Fibroblast of the aortic adventitia (primary cell): ENCODE results near the gene VPS18. TPM values are rescaled to one million over a fixed set of nuclear protein-coding genes. Genes with fewer than 3 reads are reported as not detected.

ENCODE experiments used
- DNase-seq: peaks from one replicate; pipeline ENCODE4 v3.0.0-alpha.2; 2010; ENCODE audit warnings: low read depth
- H3K4me3 ChIP-seq: 2 replicates; pipeline ENCODE4 v1.5.1; 2011; ENCODE audit warnings: low read depth, mild to moderate bottlenecking, control low read depth, low read length, moderate library complexity
- total RNA-seq: library from RNA; depleted of rRNA; stranded (reverse); fragments of >200 nt; gene quantifications from 2 replicates; pipeline ENCODE4 v1.2.3, GENCODE V29; 2012; ENCODE audit warnings: low replicate concordance
- TF ChIP-seq, protein P1 (sequence below): IDR thresholded peaks from 2 replicates; pipeline ENCODE4 v1.5.1; 2011; ENCODE audit warnings: mild to moderate bottlenecking, low read length, control low read depth, inconsistent platforms; ENCODE audit not compliant: insufficient read depth

VPS18 gene, protein sequence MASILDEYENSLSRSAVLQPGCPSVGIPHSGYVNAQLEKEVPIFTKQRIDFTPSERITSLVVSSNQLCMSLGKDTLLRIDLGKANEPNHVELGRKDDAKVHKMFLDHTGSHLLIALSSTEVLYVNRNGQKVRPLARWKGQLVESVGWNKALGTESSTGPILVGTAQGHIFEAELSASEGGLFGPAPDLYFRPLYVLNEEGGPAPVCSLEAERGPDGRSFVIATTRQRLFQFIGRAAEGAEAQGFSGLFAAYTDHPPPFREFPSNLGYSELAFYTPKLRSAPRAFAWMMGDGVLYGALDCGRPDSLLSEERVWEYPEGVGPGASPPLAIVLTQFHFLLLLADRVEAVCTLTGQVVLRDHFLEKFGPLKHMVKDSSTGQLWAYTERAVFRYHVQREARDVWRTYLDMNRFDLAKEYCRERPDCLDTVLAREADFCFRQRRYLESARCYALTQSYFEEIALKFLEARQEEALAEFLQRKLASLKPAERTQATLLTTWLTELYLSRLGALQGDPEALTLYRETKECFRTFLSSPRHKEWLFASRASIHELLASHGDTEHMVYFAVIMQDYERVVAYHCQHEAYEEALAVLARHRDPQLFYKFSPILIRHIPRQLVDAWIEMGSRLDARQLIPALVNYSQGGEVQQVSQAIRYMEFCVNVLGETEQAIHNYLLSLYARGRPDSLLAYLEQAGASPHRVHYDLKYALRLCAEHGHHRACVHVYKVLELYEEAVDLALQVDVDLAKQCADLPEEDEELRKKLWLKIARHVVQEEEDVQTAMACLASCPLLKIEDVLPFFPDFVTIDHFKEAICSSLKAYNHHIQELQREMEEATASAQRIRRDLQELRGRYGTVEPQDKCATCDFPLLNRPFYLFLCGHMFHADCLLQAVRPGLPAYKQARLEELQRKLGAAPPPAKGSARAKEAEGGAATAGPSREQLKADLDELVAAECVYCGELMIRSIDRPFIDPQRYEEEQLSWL
- 32.2 and 57.4 TPM in 2 replicates for total RNA-seq

DNA sequence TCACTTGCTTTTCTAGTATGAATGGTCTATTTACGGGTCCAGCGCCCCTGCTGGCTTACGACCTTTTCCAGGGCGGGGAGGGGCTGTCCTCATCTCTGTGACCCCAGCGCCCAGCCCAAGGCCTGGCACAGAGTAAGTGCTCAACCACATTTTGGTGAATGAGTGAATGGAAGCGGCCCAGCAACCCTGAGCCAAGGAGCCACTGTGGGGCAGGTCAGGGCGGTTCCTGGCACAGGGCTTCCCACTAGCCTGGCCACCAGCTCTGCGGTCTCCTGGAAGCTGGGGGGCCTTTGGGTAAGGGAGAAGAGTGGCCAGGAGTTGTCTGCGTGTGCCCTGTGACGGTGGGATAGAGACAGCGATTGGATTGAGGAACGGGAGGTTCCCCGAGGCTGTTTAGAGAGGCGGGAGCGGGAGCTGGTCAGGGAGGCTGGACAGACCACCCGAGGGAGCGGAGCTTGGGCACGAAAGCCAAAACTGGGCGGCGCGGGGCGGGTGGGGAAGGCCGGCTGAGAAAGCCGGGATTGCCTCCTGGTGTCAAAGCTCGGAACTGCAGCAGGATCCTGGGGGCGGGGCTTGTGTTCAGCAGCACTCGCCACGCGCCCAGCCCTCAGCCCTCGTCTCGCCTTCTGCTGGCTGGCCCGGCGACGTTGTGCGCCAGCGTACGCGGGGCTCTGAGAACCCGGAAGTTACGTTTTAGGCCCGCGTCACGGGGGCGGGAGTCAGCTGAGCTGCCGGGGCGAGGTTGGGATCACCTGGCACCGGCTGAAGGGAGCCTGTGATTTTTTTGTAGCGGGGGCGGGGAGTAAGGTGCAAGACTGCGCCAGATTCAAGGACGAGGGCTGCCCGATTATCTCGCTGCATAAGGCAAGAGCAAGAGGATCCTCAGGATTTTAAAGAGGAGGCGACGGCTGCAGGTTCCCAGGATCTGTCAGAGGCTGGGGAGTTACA is at the start of gene VPS18:
Gene VPS18 (plus strand): TSS at position 718 of the 948 bp plus-strand sequence. CDS start 319 bp downstream, outside the sequence.
- TF ChIP-seq, protein P1, sequence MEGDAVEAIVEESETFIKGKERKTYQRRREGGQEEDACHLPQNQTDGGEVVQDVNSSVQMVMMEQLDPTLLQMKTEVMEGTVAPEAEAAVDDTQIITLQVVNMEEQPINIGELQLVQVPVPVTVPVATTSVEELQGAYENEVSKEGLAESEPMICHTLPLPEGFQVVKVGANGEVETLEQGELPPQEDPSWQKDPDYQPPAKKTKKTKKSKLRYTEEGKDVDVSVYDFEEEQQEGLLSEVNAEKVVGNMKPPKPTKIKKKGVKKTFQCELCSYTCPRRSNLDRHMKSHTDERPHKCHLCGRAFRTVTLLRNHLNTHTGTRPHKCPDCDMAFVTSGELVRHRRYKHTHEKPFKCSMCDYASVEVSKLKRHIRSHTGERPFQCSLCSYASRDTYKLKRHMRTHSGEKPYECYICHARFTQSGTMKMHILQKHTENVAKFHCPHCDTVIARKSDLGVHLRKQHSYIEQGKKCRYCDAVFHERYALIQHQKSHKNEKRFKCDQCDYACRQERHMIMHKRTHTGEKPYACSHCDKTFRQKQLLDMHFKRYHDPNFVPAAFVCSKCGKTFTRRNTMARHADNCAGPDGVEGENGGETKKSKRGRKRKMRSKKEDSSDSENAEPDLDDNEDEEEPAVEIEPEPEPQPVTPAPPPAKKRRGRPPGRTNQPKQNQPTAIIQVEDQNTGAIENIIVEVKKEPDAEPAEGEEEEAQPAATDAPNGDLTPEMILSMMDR: peak; percentile 89
- peak within 1 kb of the TSS; percentile 92 for H3K4me3 ChIP-seq
- peak; percentile 97 for DNase-seq

DNA sequence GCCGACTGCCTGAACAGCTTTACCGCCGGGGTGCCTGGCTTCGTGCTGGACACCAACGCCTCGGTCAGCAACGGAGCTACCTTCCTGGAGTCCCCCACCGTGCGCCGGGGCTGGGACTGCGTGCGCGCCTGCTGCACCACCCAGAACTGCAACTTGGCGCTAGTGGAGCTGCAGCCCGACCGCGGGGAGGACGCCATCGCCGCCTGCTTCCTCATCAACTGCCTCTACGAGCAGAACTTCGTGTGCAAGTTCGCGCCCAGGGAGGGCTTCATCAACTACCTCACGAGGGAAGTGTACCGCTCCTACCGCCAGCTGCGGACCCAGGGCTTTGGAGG is 49.6 kb upstream of the VPS18 start:
- no peak for DNase-seq
- peak overlapping the region; percentile 28 for H3K4me3 ChIP-seq
- TF ChIP-seq, protein P1: no peak

DNA sequence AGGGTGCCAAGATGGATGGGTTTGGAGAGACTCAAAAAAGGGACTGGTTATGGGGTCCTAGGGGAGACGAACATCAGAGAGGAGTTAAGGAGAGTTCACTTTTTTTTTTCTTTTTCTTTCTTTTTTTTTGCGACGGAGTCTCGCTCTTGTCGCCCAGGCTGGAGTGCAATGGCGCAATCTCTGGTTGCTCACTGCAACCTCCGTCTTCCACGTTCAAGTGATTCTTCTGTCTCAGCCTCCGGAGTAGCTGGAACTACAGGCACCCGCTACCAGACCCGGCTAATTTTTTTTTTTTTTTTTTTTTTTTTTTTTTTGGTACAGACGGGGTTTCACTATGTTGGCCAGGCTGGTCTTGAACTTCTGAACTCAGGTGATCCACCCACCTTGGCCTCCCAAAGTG is 49.2 kb upstream of the VPS18 start:
- DNase-seq: no peak
- TF ChIP-seq, protein P1: no peak
- H3K4me3 ChIP-seq: no peak overlapping the region

DNA sequence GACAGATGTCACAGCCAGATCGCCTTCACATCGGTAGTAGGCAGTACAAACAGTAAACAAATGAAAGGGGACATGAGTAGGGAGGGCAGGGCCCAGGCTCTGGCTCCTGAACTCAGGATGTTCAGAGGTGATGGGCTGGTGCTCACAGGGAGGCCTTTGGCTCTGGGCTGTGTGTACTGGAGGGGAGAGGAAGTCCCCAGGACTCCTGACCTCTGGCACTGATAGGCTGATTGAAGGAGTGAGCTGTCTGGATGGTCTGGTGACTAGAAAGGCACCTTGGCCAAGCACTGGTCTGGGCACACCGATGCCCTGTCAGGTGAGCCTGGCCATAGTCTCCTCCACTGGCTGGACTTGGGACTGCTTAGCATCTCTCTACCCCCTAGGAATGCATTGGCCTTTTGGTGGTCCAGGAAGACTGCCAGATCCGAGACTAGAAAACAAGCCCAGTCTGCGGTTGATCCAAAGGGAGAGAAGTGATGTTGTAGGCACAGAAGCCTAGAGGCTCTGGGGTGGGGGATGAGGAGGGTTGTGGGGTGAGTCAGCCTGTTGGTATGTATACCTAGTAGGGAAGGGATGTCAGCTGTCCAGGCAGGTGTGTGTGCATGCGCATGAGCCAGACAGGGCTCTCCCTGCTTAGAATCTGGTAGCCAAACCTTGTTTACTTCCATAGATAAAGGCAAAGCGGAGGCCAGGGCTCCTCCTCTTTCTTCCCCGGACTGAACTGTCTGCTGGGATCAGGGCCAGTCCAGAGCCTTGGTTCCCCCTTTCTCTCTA is 48.6 kb upstream of the VPS18 start:
- no peak for DNase-seq
- H3K4me3 ChIP-seq: no peak overlapping the region

DNA sequence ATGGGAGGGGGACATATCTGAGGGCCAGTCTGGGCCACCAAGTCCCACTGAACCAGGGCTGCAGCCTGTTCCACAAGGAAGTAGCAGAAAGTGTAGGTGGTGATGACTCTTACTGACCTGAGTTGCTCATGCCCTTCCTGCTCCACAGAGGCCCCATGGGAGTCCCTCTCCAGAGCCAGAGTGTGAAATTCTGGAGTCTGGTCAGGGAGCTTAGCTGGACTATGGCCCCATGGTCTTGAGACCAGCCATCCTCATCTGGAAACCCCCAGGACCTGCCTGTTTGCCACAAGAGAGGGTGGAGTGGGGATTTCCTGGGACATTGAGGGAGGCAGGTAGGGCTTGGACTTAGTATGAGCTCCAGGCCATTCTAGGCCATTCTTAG is 47.4 kb upstream of the VPS18 start:
- TF ChIP-seq, protein P1: no peak
- DNase-seq: no peak
- no peak overlapping the region for H3K4me3 ChIP-seq

More for the DNA sequence above, 48.6 kb upstream of the VPS18 start:
- TF ChIP-seq, protein P1: no peak
